ES-I3 (cell line): ENCODE data around the gene KCNE2.
"Not testable (repeated sequence)": the region's sequence is repeated elsewhere in the genome, so short reads cannot be mapped to it uniquely, and the experiment has no call there.

Experiments used
- H3K36me3 ChIP-seq: 2 replicates; pipeline ENCODE4 v1.6.1; 2013; ENCODE audit warnings: mild to moderate bottlenecking, low read length, control low read depth, moderate library complexity; ENCODE audit not compliant: insufficient read depth
- H3K4me1 ChIP-seq: 2 replicates; pipeline ENCODE4 v1.6.1; 2013; ENCODE audit warnings: mild to moderate bottlenecking, control low read depth, low read length; ENCODE audit not compliant: insufficient read depth
- H3K9ac ChIP-seq: 2 replicates; pipeline ENCODE4 v1.6.1; 2013; ENCODE audit warnings: low read depth, mild to moderate bottlenecking, low read length, moderate library complexity
- H3K9me3 ChIP-seq: 2 replicates; pipeline ENCODE4 v1.6.1; 2013; ENCODE audit warnings: mild to moderate bottlenecking, low read length, moderate library complexity; ENCODE audit not compliant: control insufficient read depth, insufficient read depth

The KCNE2 gene

GRCh38 chr21:34407294-34407693, 43.5 kb downstream of the KCNE2 start:
- H3K9ac ChIP-seq, H3K36me3 ChIP-seq, H3K4me1 ChIP-seq: not testable (repeated sequence)

GRCh38 chr21:34417448-34418077, 53.8 kb downstream of the KCNE2 start:
- H3K9me3 ChIP-seq, H3K9ac ChIP-seq, H3K4me1 ChIP-seq, H3K36me3 ChIP-seq: not testable (repeated sequence)

More at GRCh38 chr21:34407294-34407693, 43.5 kb downstream of the KCNE2 start:
- not testable (repeated sequence) for H3K9me3 ChIP-seq
